ENCODE measurements around the gene IL4R. TPM values are rescaled to one million over a fixed set of nuclear protein-coding genes. Genes with fewer than 3 reads are reported as not detected.
A peak's percentile ranks its signal among the peaks of the same experiment; 100 is the strongest.

The IL4R gene
- total and polyA plus RNA-seq, 10 of the 15 experiments (the other 5 are each of a cell fraction or from before 2014, with no cell fraction given): 2.6 to 70.4 (median 36.6) TPM

DNA sequence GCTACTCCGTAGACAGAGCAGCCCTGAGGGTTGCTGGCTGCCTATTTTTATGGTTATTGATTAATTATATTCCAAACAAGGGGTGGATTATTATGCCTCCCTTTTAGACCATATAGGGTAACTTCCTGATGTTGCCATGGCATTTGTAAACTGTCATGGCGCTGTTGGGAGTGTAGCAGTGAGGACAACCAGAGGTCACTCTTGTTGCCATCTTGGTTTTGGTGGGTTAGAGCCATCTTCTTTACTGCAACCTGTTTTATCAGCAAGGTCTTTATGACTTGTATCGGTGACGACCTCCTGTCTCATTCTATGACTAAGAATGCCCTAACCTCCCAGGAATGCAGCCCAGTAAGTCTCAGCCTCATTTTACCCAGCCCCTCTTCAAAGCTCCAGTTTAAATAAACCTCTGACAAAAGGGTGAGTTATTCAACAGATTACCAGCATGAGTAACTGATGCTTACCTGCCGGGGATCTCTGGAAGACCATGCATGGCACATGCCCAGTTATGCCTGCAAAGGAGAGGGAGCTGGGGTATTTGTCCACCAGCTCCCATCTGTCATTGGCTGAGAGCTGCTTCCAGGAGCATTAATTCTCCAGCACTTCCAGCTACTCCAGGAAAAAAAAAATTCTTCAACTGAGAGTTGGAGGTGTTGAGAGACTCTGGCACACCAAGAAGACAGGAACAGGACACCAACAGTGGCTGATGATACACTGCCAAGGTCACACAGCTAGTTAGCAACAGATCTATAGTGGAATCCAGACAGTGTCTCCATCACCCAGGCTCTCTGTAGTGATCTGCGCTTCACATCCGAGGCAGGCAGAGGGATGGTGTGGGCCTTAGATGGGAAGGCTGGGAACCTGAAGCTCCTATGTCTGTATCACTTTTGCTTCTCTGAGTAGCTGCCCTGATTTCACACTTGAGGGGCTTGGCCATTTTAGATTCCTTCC is 51.6 kb downstream of the IL4R start:
- Histone ChIP-seq H3K4me2 (ENCODE audit: control insufficient read depth, insufficient read depth) (no peak overlapping the region), H4K20me1 (ENCODE audit: control insufficient read depth, insufficient read depth) (no peaks in the 10 kb centered on the region), H3K9me3 (replicated peaks; ENCODE audit: control insufficient read depth, insufficient read depth, low read length) (peaks cover 6% of the 10 kb centered on the region; the same call in 2 of the 3 replicates), H2AFZ (ENCODE audit: control insufficient read depth, low read depth, low read length) (no peak overlapping the region), H3K27me3 (replicated peaks in 1 of 2; ENCODE audit: control insufficient read depth in 2 of 2, insufficient read depth in 2 of 2, low read length in 1 of 2) (no peaks in the 10 kb centered on the region), H3K79me2 (ENCODE audit: control insufficient read depth, insufficient read depth, low read length) (no peaks in the 10 kb centered on the region), H3K4me3 (no peak overlapping the region), H3K27ac (ENCODE audit: control insufficient read depth, insufficient read depth) (no peak overlapping the region), H3K9ac (ENCODE audit: control insufficient read depth, insufficient read depth, low read length) (no peak overlapping the region), H3K4me1 (ENCODE audit: control insufficient read depth, insufficient read depth, low read length) (peaks cover 29% of the 10 kb centered on the region), H3K36me3 (ENCODE audit: control insufficient read depth in 2 of 2, insufficient read depth in 2 of 2, low read length in 1 of 2) (peaks cover 0 to 17% of the 10 kb centered on the region in 2 experiments; a peak in 3 of 4 replicates)
- in situ Hi-C loops (cut with MboI) (loop anchor here (25.0 kb wide), 1 partner anchor 1528 kb away; no protein-coding TSS in a partner anchor), intact Hi-C loops (cut with micrococcal nuclease; ENCODE audit: unreplicated experiment) (loop anchor here (5.0 kb wide), 1 partner anchor 48 kb away; no protein-coding TSS in a partner anchor)
- BruUV-seq (replicated peaks): no TSS peak
- SMC1A ChIA-PET (ENCODE audit: uncharacterized antibody, unreplicated experiment): interaction anchor here (0.6 to 5.5 kb wide), 23 partner anchors 10 to 210 kb away, joined by 3 to 152 read pairs (median 6); partner anchors contain the start of gene IL21R
- no peak for ATAC-seq
- DNase-seq (ENCODE audit: low read depth, low spot score): no peak
- FAIRE-seq: no peak
- TF ChIP-seq TBL1XR1 (IDR thresholded peaks at IDR 0.05; ENCODE audit: low read depth, low read length): no peak
- no peak for TF ChIP-seq PKNOX1 (IDR thresholded peaks at IDR 0.05)
- no peak for TF ChIP-seq NR2C2 (IDR thresholded peaks at IDR 0.05; ENCODE audit: borderline replicate concordance, control insufficient read depth, insufficient read length, low read depth)
- TF ChIP-seq YY1 (IDR thresholded peaks at IDR 0.05; ENCODE audit: low read depth, low read length): peak; percentile 47; the same call in 1 of the 2 replicates
- TF ChIP-seq MYB (IDR thresholded peaks at IDR 0.05; ENCODE audit: borderline replicate concordance, low read depth, low read length): no peak
- TF ChIP-seq POLR2AphosphoS5 (IDR thresholded peaks at IDR 0.05; ENCODE audit: low read length): peak; percentile 42; the same call in 1 of the 2 replicates
- TF ChIP-seq, protein P1, sequence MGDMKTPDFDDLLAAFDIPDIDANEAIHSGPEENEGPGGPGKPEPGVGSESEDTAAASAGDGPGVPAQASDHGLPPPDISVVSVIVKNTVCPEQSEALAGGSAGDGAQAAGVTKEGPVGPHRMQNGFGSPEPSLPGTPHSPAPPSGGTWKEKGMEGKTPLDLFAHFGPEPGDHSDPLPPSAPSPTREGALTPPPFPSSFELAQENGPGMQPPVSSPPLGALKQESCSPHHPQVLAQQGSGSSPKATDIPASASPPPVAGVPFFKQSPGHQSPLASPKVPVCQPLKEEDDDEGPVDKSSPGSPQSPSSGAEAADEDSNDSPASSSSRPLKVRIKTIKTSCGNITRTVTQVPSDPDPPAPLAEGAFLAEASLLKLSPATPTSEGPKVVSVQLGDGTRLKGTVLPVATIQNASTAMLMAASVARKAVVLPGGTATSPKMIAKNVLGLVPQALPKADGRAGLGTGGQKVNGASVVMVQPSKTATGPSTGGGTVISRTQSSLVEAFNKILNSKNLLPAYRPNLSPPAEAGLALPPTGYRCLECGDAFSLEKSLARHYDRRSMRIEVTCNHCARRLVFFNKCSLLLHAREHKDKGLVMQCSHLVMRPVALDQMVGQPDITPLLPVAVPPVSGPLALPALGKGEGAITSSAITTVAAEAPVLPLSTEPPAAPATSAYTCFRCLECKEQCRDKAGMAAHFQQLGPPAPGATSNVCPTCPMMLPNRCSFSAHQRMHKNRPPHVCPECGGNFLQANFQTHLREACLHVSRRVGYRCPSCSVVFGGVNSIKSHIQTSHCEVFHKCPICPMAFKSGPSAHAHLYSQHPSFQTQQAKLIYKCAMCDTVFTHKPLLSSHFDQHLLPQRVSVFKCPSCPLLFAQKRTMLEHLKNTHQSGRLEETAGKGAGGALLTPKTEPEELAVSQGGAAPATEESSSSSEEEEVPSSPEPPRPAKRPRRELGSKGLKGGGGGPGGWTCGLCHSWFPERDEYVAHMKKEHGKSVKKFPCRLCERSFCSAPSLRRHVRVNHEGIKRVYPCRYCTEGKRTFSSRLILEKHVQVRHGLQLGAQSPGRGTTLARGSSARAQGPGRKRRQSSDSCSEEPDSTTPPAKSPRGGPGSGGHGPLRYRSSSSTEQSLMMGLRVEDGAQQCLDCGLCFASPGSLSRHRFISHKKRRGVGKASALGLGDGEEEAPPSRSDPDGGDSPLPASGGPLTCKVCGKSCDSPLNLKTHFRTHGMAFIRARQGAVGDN (IDR thresholded peaks at IDR 0.05): no peak
- no peak for TF ChIP-seq JUND (IDR thresholded peaks at IDR 0.05; ENCODE audit: low read depth, low read length)
- TF ChIP-seq BACH1 (IDR thresholded peaks at IDR 0.05; ENCODE audit: borderline replicate concordance): 0 out of 2 replicates have a peak, but pooled peaks have one; percentile 15
- TF ChIP-seq MAX (IDR thresholded peaks at IDR 0.05; ENCODE audit: low read depth, low read length): no peak
- no peak for TF ChIP-seq BCL11A (IDR thresholded peaks at IDR 0.05; ENCODE audit: low read depth, low read length)
- no peak for TF ChIP-seq CEBPB (IDR thresholded peaks at IDR 0.05; ENCODE audit: borderline replicate concordance in 1 of 2, low read depth in 2 of 2, low read length in 2 of 2)
- WGBS (ENCODE audit: insufficient coverage, insufficient replicate concordance, low lambda C conversion rate, missing lambda C conversion rate): 83% methylated on average over 7 of the region's 7 CpGs
- POLR2A ChIA-PET: interaction anchor here (0.7 to 4.2 kb wide), 11 partner anchors 8 to 135 kb away, joined by 3 to 31 read pairs (median 5); no protein-coding TSS in a partner anchor
- RAD21 ChIA-PET (ENCODE audit: unreplicated experiment): interaction anchor here (0.7 to 6.5 kb wide), 17 partner anchors 10 to 210 kb away, joined by 3 to 168 read pairs (median 9); partner anchors contain the start of genes IL21R and NSMCE1
- CTCF ChIA-PET: interaction anchor here (0.6 to 11.8 kb wide), 12 partner anchors 9 to 212 kb away, joined by 3 to 259 read pairs (median 32); partner anchors contain the start of gene IL21R
